Fibroblast of peridontal ligament (primary cell): Measurements from ENCODE around the gene DDX56.

ENCODE experiments used
- DNase-seq: peaks from one replicate; pipeline ENCODE4 v3.0.0-alpha.2; 2010; ENCODE audit errors: extremely low read depth

DDX56 gene, protein sequence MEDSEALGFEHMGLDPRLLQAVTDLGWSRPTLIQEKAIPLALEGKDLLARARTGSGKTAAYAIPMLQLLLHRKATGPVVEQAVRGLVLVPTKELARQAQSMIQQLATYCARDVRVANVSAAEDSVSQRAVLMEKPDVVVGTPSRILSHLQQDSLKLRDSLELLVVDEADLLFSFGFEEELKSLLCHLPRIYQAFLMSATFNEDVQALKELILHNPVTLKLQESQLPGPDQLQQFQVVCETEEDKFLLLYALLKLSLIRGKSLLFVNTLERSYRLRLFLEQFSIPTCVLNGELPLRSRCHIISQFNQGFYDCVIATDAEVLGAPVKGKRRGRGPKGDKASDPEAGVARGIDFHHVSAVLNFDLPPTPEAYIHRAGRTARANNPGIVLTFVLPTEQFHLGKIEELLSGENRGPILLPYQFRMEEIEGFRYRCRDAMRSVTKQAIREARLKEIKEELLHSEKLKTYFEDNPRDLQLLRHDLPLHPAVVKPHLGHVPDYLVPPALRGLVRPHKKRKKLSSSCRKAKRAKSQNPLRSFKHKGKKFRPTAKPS

GRCh38 chr7:44573464-44574286, at the start of gene DDX56:
Gene DDX56 (minus strand): TSS chr7:44573908. CDS start chr7:44573895, 13 bp downstream.
- peak; percentile 92 for DNase-seq

DNA sequence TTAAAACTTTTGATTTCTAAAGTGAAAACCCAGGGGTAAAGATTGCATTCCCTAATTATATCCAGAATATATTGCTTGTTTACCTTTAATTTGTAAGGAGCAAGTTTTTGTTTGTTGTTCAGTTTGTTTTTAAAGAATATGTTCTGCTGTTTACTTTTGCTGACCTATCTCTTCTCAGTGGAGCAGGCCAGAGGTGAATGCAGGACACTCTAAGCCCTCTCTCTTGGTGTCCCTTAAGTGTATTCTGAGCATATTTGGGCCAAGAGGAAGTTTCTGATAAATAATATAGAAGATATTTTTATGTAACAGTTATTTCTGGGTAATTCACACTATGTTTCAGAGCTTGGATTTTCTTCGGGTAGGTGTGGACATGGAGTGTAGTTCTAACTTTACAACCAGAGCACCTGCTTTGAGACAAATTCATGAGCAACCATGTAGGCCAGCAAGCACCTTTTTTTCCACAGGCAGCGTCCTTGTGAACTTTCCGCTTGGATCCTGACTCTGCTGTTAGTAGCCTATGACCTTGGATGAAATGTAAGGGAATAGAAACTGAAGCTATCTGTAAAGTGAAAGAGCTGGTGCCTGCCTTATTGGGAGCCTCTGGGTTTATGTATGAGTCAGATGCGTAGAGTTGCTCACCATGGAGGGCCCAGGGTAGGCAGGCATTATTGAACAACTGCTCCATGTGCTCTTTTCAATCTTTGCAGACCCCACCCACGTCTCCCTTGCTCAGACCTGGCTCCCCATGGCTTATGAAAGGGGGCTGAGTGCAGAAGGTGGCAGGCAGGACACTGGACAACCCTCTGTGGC, 48.8 kb upstream of the DDX56 start:
- peak; percentile 39 for DNase-seq

GRCh38 chr7:44621750-44622103, 48.0 kb upstream of the DDX56 start:
- no peak for DNase-seq

GRCh38 chr7:44621034-44621749, 47.5 kb upstream of the DDX56 start:
- DNase-seq: no peak

DNA sequence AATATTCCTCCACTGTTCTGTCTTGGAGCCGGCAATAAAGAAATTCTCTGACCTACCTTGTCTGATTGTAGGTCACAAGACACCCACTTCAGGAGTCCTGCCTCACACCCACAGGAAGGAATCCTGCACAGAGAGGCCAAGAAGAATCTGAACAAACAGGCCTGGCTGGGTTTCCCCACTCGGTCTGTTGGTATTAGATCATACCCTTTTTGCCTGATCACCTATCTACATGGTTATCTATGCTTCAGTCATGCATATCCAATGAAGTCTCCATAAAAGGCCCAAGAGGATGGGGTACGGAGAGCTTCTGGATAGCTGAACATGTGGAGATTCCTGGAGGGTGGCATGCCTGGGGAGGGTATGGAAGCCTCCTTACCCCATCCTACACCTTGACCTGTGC, 45.0 kb upstream of the DDX56 start:
- DNase-seq: no peak

DNA sequence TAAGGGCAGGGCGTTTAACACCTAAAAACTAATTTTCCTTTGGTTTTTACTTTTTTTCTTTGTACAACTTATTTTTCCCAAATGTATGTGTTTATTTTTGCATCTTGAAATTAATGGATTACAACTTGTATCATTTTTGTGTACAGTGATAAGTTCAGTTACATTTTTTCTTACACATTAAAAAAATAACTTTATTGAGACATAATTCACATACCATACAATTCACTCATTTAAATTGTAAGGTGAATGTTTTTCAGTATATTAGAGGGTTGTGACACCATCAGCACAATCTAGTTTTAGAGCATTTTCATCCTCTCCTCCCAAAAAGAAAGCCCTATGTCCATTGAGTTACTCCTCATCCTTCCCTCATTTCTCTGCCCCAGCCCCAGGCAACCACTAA, 44.3 kb upstream of the DDX56 start:
- no peak for DNase-seq

DNA sequence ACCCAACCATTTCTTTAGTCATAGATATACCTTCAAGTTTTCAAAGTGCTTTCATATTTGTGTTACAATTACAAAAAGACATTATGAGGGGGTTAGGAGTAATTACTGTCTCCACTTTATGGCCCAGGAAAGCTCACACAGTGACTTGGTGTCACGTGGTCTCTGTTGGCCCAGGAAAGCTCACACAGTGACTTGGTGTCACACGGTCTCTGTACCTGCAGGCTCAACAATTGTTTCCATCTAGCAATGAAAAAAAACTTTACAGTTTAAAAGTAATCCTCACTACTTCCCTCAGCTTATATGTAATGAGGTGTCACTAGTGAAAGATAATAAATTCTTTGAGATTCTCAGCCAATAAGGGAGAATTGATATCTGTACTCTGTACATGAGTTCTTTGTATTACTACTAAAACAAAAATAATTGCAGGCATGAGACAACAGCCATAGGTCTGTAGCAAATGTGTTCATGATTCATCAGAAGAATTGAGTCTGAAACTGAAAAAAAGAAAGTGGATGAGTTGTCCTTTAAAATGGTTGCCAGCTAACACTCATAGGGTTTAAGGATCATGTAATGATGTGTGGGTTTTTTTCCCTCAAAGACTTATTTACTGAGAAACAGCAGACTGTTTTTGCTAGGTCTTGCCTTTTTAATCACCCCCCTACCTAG, 43.6 kb upstream of the DDX56 start:
- DNase-seq: peak; percentile 79

GRCh38 chr7:44616545-44616944, 42.8 kb upstream of the DDX56 start:
- DNase-seq: no peak

GRCh38 chr7:44615793-44616192, 42.1 kb upstream of the DDX56 start:
- DNase-seq: no peak

DNA sequence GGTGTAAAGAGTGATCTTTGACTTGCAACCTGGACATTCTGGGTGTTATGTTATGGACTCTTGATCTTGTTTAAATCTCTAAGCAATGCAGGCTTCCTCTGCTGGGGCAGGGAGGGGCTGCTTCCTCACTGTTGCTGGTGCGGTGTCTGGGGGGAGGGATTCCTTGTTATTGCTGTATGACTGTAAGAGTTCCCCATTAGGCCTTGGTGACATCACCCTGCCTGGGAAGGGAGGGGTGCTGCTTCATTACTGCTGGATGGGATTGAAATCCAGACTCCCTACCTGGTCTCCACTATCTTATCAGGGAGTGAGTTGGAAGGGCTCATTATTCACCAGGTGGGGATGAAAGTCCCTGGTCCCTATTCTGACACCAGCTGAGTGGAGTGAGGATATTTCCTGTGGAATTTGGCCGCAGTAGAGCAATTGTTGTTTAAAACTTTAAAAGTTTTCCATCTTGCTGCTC, 41.5 kb upstream of the DDX56 start:
- no peak for DNase-seq

DNA sequence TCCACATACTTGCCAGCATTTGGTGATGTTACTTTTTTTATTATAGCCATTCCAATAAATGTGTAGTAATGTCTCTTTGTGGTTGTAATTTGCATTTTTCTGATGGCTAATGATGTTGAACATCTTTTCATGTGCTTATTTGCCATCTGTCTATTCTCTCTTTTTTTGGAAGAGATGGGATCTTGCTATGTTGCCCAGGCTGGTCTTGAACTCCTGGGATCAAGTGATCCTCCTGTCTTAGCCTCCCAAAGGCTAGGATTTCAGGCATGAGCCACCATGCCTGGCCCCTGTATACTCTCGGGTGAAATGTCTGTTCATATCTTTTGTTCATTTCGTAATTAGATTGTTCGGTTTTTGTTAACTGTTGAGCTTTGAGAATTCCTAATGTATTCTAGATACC, 36.1 kb upstream of the DDX56 start:
- DNase-seq: no peak

DNA sequence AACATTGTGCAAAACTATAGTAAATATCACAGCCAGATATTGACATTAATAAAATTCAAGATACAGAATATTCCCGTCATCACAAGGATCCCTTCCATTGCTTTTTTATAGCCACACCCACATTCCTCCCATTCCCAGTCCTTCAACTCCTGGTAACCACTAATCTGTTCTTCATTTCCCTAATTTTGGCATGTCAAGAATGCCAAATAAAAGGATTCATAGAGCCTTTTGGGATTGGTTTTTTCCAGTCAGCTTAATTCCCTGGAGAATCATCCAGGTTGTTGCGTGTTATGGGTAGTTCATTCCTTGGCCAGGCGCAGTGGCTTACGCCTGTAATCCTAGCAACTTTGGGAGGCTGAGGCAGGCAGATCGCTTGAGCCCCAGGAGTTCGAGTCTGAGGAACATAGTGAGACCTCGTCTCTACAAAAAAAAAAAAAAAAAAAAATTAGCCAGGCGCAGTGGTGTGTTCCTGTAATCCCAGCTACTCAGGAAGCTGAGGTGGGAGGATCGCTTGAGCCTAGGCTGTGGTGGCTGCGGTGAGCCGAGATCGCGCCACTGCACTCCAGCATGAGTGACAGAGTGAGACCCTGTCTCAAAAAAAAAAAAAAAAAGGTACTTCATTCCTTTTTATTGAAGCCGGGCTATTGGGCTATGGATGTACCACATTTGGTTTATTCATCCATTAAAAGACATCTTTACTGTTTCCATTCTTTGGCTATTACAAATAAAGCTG, 35.4 kb upstream of the DDX56 start:
- DNase-seq: peak; percentile 84

DNA sequence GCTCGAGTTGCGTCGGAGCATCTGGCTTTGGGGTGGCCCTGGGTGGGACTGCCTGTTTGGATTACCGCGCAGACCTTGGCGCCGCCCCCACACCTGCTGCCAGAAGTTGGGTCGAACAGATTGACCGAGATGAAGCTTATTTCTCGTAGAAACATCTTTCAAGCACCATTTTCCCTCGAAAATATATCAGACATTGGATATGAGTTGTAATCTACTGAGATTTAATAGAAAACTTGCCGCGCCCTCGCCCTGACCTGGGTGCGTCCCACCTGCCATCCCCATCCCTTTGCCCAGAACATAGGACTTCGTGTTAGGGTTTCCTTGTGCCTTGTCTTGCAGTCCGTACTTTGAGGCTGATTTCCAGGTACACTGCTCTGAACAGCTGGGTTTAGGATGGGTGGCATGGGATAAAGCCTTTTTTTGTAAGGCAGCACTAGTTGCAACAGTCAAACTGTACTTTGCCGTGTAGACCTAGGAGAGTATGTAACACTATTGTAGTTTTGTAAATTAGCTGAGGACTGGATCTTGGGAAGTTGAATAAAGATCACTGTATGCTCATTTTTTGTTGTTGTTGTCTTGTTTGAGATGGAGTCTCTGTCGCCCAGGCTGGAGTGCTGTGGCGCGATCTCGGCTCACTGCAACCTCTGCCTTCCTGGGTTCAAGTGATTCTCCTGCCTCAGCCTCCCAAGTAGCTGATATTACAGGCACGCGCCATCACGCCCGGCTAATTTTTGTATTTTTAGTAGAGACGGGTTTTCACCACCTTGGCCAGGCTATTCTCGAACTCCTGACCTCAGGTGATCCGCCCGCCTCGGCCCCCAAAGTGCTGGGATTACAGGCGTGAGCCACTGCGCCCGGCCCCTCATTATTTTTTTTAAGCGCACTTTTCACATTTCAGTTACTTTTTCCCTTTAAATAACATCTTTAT, 33.7 kb upstream of the DDX56 start:
- no peak for DNase-seq

GRCh38 chr7:44606341-44607140, 32.8 kb upstream of the DDX56 start, which contains the start of gene OGDH:
Gene OGDH (plus strand): TSS chr7:44606627. CDS start chr7:44624344, 17,717 bp downstream.
- DNase-seq: peak; percentile 98

DNA sequence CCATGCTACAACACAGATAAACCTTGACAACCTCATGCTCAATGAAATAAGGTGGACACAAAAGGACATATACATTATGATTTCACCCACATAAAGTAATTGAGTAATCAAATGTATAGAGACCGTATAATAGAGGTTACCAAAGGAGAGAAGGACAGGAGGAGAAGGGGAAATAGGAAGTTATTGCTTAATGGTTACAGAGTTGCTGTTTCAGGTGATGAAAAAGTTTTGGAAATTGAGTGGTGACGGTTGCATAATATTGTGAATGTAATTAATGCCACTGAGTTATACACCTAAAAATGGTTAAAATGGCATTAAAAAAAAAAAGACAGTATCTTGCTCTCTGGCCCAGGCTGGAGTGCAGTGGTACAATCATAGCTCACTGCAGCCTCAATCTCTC, 31.2 kb upstream of the DDX56 start:
- DNase-seq: no peak

DNA sequence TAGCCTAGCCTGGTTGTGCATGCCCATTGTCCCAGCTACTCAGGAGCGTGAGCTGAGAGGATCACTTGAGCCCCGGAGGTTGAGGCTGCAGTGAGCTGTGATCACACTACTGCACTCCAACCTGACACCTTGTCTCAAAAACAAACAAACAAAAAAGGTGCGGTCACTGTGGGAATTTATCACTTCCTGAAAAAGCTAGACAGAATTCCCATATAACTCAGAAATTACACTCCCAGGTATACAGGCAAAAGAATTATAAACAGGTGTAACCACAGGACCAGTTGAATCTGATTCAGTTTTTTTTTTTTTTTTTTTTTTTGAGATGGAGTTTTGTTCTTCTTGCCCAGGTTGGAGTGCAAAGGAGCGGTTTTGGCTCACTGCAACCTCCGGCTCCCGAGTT, 29.5 kb upstream of the DDX56 start:
- DNase-seq: no peak

DNA sequence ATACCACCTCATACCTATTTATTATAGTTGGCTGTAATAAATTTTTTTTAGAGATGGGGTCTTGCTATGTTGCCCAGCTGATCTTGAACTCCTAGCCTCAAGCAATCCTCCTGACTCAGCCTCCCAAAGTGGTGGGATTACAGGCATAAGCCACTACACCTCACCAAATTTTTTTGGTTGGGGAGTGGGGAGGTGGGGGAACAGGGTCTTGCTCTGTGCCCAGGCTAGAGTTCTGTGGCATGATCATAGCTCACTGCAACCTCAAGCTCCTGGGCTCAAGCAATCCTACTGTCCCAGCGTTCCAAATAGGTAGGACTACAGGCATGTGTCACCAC, 28.8 kb upstream of the DDX56 start:
- DNase-seq: no peak

DNA sequence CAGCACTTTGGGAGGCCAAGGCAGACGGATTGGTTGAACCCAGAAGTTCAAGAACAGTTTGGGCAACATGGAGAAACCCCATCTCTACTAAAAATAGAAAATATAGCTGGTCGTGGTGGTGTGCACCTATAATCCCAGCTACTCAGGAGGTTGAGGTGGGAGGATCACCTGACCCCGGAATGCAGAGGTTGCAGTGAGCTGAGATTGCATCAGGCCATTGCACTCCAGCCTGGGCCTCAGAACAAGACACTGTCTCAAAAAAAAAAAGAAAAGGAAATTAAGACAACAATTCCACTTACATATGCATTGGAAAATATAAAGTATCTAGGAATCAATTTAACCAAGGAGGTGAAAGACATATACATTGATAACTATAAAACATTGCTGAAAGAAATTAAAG, 25.5 kb upstream of the DDX56 start:
- no peak for DNase-seq
